ENCODE data around the gene SLBP.

The SLBP gene

GRCh38 chr4:1718095-1718850 is 6.2 kb upstream of the SLBP start:
- no peak overlapping the region for H3K27ac ChIP-seq (ENCODE audit: insufficient read depth, low read depth, low read length, poor library complexity, severe bottlenecking)
- H3K36me3 ChIP-seq (ENCODE audit: control insufficient read depth, insufficient read depth, low read length), result no peaks in the 10 kb centered on the region
- no peak overlapping the region for H3K4me3 ChIP-seq (ENCODE audit: insufficient read depth, low read depth, low read length)
- H3K27me3 ChIP-seq (ENCODE audit: control insufficient read depth, insufficient read depth, low read length, poor library complexity, severe bottlenecking), result no peaks in the 10 kb centered on the region
- H3K4me1 ChIP-seq (ENCODE audit: control insufficient read depth, insufficient read depth, low read length), result peaks cover 21% of the 10 kb centered on the region
- no peaks in the 10 kb centered on the region for H3K9me3 ChIP-seq (ENCODE audit: control insufficient read depth, low read length)
- WGBS, 2 experiments, result 95% methylated on average over 31 of the region's 31 CpGs

- H3K36me3 ChIP-seq (ENCODE audit: control insufficient read depth, insufficient read depth, low read length), result no peaks in the 10 kb centered on the region
- WGBS, 2 experiments, result 95 to 96% methylated on average over 32 of the region's 32 CpGs
- H3K9me3 ChIP-seq (ENCODE audit: control insufficient read depth, low read length), result no peaks in the 10 kb centered on the region
These were observed 5.3 kb upstream of the SLBP start for GRCh38 chr4:1717129-1718094.

GRCh38 chr4:1716065-1716945 is 4.2 kb upstream of the SLBP start:
- WGBS, 2 experiments, result 90 to 93% methylated on average over 15 of the region's 15 CpGs

More at GRCh38 chr4:1717129-1718094, 5.3 kb upstream of the SLBP start:
- Histone ChIP-seq H3K4me3 (ENCODE audit: insufficient read depth, low read depth, low read length) (no peak overlapping the region), H3K4me1 (ENCODE audit: control insufficient read depth, insufficient read depth, low read length) (peaks cover 14% of the 10 kb centered on the region), H3K27me3 (ENCODE audit: control insufficient read depth, insufficient read depth, low read length, poor library complexity, severe bottlenecking) (no peaks in the 10 kb centered on the region), H3K27ac (ENCODE audit: insufficient read depth, low read depth, low read length, poor library complexity, severe bottlenecking) (no peak overlapping the region)

GRCh38 chr4:1715002-1715758 is 3.1 kb upstream of the SLBP start:
- Histone ChIP-seq H3K27ac (ENCODE audit: insufficient read depth, low read depth, low read length, poor library complexity, severe bottlenecking) (no peak overlapping the region), H3K9me3 (ENCODE audit: control insufficient read depth, low read length) (no peaks in the 10 kb centered on the region), H3K4me3 (ENCODE audit: insufficient read depth, low read depth, low read length) (no peak overlapping the region), H3K36me3 (ENCODE audit: control insufficient read depth, insufficient read depth, low read length) (no peaks in the 10 kb centered on the region), H3K27me3 (ENCODE audit: control insufficient read depth, insufficient read depth, low read length, poor library complexity, severe bottlenecking) (no peaks in the 10 kb centered on the region), H3K4me1 (ENCODE audit: control insufficient read depth, insufficient read depth, low read length) (peaks cover 8% of the 10 kb centered on the region)
- WGBS, 2 experiments, result 90 to 93% methylated on average over 16 of the region's 16 CpGs

More at GRCh38 chr4:1716065-1716945, 4.2 kb upstream of the SLBP start:
- Histone ChIP-seq H3K36me3 (ENCODE audit: control insufficient read depth, insufficient read depth, low read length) (no peaks in the 10 kb centered on the region), H3K9me3 (ENCODE audit: control insufficient read depth, low read length) (no peaks in the 10 kb centered on the region), H3K4me1 (ENCODE audit: control insufficient read depth, insufficient read depth, low read length) (peaks cover 9% of the 10 kb centered on the region), H3K27ac (ENCODE audit: insufficient read depth, low read depth, low read length, poor library complexity, severe bottlenecking) (no peak overlapping the region), H3K27me3 (ENCODE audit: control insufficient read depth, insufficient read depth, low read length, poor library complexity, severe bottlenecking) (no peaks in the 10 kb centered on the region), H3K4me3 (ENCODE audit: insufficient read depth, low read depth, low read length) (no peak overlapping the region)

GRCh38 chr4:1714303-1715001 is 2.3 kb upstream of the SLBP start:
- Histone ChIP-seq H3K27me3 (ENCODE audit: control insufficient read depth, insufficient read depth, low read length, poor library complexity, severe bottlenecking) (no peaks in the 10 kb centered on the region), H3K27ac (ENCODE audit: insufficient read depth, low read depth, low read length, poor library complexity, severe bottlenecking) (no peak overlapping the region), H3K4me1 (ENCODE audit: control insufficient read depth, insufficient read depth, low read length) (peaks cover under 1% of the 10 kb centered on the region), H3K4me3 (ENCODE audit: insufficient read depth, low read depth, low read length) (no peak overlapping the region), H3K9me3 (ENCODE audit: control insufficient read depth, low read length) (no peaks in the 10 kb centered on the region), H3K36me3 (ENCODE audit: control insufficient read depth, insufficient read depth, low read length) (no peaks in the 10 kb centered on the region)
- 84 to 87% methylated on average over 9 of the region's 9 CpGs for WGBS, 2 experiments

- H3K36me3 ChIP-seq (ENCODE audit: control insufficient read depth, insufficient read depth, low read length), result no peaks in the 10 kb centered on the region
- WGBS, 2 experiments, result 33 to 36% methylated on average over 35 of the region's 35 CpGs
- no peaks in the 10 kb centered on the region for H3K9me3 ChIP-seq (ENCODE audit: control insufficient read depth, low read length)
- H3K27ac ChIP-seq (ENCODE audit: insufficient read depth, low read depth, low read length, poor library complexity, severe bottlenecking), result peak overlapping the region; percentile 91
- H3K27me3 ChIP-seq (ENCODE audit: control insufficient read depth, insufficient read depth, low read length, poor library complexity, severe bottlenecking), result no peaks in the 10 kb centered on the region
- H3K4me1 ChIP-seq (ENCODE audit: control insufficient read depth, insufficient read depth, low read length), result no peaks in the 10 kb centered on the region
- peak overlapping the region; percentile 86 for H3K4me3 ChIP-seq (ENCODE audit: insufficient read depth, low read depth, low read length)
These were observed 1.1 kb upstream of the SLBP start for GRCh38 chr4:1713003-1713851.

GRCh38 chr4:1711571-1712215 is 426 bp downstream of the SLBP start:
- H3K4me3 ChIP-seq (ENCODE audit: insufficient read depth, low read depth, low read length), result peak overlapping the region; percentile 86
- H3K27me3 ChIP-seq (ENCODE audit: control insufficient read depth, insufficient read depth, low read length, poor library complexity, severe bottlenecking), result no peaks in the 10 kb centered on the region
- H3K4me1 ChIP-seq (ENCODE audit: control insufficient read depth, insufficient read depth, low read length), result no peaks in the 10 kb centered on the region
- 0% methylated on average over 85 of the region's 85 CpGs for WGBS, 2 experiments
- no peaks in the 10 kb centered on the region for H3K9me3 ChIP-seq (ENCODE audit: control insufficient read depth, low read length)
- H3K36me3 ChIP-seq (ENCODE audit: control insufficient read depth, insufficient read depth, low read length), result no peaks in the 10 kb centered on the region
- peak overlapping the region; percentile 91 for H3K27ac ChIP-seq (ENCODE audit: insufficient read depth, low read depth, low read length, poor library complexity, severe bottlenecking)

GRCh38 chr4:1711055-1711570 is 1.0 kb downstream of the SLBP start:
- Histone ChIP-seq H3K27ac (ENCODE audit: insufficient read depth, low read depth, low read length, poor library complexity, severe bottlenecking) (no peak overlapping the region), H3K4me1 (ENCODE audit: control insufficient read depth, insufficient read depth, low read length) (no peaks in the 10 kb centered on the region), H3K4me3 (ENCODE audit: insufficient read depth, low read depth, low read length) (peak overlapping the region; percentile 86), H3K36me3 (ENCODE audit: control insufficient read depth, insufficient read depth, low read length) (peaks cover 6% of the 10 kb centered on the region), H3K9me3 (ENCODE audit: control insufficient read depth, low read length) (no peaks in the 10 kb centered on the region), H3K27me3 (ENCODE audit: control insufficient read depth, insufficient read depth, low read length, poor library complexity, severe bottlenecking) (no peaks in the 10 kb centered on the region)
- WGBS, 2 experiments, result 26% methylated on average over 22 of the region's 22 CpGs
